HG03342 (cell line): Measurements from ENCODE around the gene TAP2.

ENCODE experiments used
- ATAC-seq: cut with Tn5 transposase; IDR thresholded peaks from one replicate; pipeline ENCODE4 v1.9.1; 2021; ENCODE audit warnings: mild to moderate bottlenecking, moderate library complexity; ENCODE audit not compliant: unreplicated experiment

TAP2 gene

DNA sequence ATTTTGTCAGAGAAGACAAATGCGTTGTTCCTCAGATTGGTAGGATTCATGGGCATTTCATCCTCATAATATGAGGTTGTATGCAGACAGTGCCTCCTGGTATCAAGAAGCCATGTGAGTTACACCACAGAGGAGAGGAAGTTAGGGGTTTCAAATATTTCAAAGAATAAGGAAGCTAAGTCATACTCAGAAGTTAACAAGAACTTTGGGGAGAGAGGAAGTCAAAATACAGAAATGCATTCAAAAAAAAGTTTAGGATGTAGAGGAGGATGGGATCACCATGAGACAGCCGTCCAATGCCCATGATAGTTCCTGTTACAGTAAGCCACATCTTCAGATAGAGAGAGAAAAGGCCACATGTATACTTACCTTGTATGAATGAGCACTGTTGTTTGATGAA, 44.0 kb downstream of the TAP2 start:
- ATAC-seq = no peak

DNA sequence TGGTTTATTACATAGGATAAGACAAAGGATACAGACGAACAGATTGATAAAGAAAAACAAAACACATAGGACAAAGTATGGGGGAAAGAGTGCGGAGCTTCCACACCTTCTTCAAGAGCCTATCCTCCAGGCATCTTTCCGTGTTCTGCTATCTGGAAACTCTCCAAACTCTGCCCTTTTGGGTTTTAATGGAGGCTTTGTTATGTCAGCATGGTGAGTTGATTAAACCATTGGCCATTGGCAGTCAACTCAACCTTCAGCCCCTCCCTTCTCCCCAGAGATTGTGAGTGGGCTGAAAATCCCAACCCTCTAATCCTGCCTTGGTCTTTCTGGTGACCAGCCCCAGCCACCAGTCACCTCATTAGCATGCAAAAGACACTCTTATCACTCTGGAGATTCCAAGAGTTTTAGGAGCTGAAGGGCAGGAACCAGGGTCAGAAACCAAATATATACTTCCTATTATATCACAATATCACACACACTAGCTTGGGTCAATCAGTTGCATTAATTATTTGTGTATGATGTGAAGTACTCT, 45.6 kb downstream of the TAP2 start:
- no peak for ATAC-seq

DNA sequence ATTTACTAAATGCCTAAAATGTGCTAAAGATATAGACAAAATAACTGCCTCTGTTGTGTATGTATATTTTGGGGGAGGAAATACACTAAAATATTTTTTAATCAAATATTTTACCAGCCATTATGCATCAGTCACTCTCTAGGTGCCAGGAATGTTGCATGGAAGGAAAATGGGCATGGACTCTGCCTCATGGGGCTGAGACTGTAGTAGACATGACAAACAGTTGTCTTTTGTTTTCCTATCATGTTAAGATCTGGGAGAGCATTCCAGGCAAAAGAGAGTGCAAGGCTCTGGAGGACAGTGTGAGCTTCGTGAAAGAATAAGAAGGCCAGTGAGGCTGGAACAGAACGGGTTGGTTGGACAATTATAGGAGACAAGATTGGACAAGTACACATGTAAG, 48.2 kb downstream of the TAP2 start:
- no peak for ATAC-seq
